ENCODE results near the gene RTCB.

RTCB gene

DNA sequence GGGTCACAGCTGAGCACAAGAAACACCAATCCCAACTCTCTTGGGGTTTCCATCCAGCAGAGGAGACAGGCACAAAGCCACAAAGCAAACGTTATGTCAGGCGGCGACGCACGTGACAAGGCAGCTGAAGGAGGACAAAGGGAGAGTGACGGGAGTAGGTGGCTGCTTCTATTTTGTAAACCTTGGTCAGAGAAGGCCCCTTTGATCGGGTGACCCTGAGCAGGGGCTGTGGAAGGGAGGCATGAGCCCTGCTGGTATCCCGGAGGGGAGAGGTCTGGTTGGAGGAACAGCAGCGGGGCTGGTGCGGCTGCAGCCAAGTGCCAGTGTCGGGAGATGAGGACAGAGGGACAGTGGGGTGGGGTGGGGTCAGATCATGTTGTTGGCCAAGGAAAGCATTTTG lies 71.6 kb downstream of the RTCB start:
- no peak for DNase-seq (ENCODE audit: low read depth in 2 of 3, low spot score in 2 of 3)

- no peak for DNase-seq (ENCODE audit: low read depth in 2 of 3, low spot score in 2 of 3)
These were observed 72.6 kb downstream of the RTCB start for GRCh38 chr22:32339190-32340012.

DNA sequence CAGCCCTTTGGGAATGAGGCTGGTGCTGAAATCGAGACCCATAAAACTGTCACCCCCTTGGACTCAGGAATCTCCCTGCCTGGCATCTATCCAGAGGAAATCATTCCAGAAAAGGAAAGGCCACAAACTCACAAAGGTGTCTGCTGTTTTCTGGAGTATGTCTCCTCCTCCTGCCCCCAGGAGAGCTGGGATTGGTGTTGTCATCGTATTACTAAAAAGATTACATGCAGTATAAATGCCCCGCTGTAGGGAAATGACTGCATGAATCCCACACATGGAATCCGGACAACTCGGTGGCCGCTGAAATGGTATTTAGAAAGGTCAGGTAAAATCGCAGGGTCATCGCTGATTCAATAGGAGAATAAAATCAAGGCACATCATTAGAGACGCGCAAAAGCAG lies 73.3 kb downstream of the RTCB start:
- DNase-seq (ENCODE audit: low read depth in 2 of 3, low spot score in 2 of 3), result no peak

Measured in activated CD8-positive, alpha-beta memory T cell treated with anti-CD3 and anti-CD28 coated beads for 48 hours (primary cell).